HG02759 (cell line): ENCODE results near the gene STK11IP.

ENCODE experiments used
- ATAC-seq: cut with Tn5 transposase; IDR thresholded peaks from one replicate; pipeline ENCODE4 v1.9.1; 2021; ENCODE audit warnings: mild to moderate bottlenecking, moderate library complexity; ENCODE audit not compliant: unreplicated experiment

The STK11IP gene

GRCh38 chr2:219614076-219614860 is 16.6 kb downstream of the STK11IP start:
- ATAC-seq: no peak

- ATAC-seq: no peak
Measured at GRCh38 chr2:219615036-219615435, 17.4 kb downstream of the STK11IP start.

- ATAC-seq: no peak
Measured at GRCh38 chr2:219615894-219616293, 18.2 kb downstream of the STK11IP start.

GRCh38 chr2:219616550-219616949 is 18.9 kb downstream of the STK11IP start:
- ATAC-seq: no peak

GRCh38 chr2:219618733-219619122 is 21.1 kb downstream of the STK11IP start:
- ATAC-seq: no peak

GRCh38 chr2:219619235-219619634 is 21.6 kb downstream of the STK11IP start:
- ATAC-seq: no peak

- ATAC-seq: no peak
Measured at GRCh38 chr2:219620546-219620945, 22.9 kb downstream of the STK11IP start.

- ATAC-seq: no peak
Measured at GRCh38 chr2:219621935-219622334, 24.3 kb downstream of the STK11IP start.

- no peak for ATAC-seq
Measured at GRCh38 chr2:219622472-219622871, 24.8 kb downstream of the STK11IP start.

- no peak for ATAC-seq
Measured at GRCh38 chr2:219624565-219624964, 26.9 kb downstream of the STK11IP start.

- no peak for ATAC-seq
Measured at GRCh38 chr2:219625179-219625578, 27.5 kb downstream of the STK11IP start.

GRCh38 chr2:219626540-219626939 is 28.9 kb downstream of the STK11IP start:
- ATAC-seq: no peak

GRCh38 chr2:219627103-219628100 is 29.7 kb downstream of the STK11IP start, which contains the start of gene SLC4A3:
TSS of gene SLC4A3 (plus strand) at chr2:219627630. CDS start at chr2:219627993, 363 bp downstream.
- ATAC-seq: no peak

- ATAC-seq: no peak
Measured at GRCh38 chr2:219628235-219628985, 30.8 kb downstream of the STK11IP start.

GRCh38 chr2:219628986-219629901 is 31.6 kb downstream of the STK11IP start:
- ATAC-seq: no peak

GRCh38 chr2:219629976-219630695 is 32.5 kb downstream of the STK11IP start:
- ATAC-seq: no peak

- ATAC-seq: no peak
Measured at GRCh38 chr2:219630770-219631405, 33.2 kb downstream of the STK11IP start.

GRCh38 chr2:219631406-219631891 is 33.8 kb downstream of the STK11IP start:
- ATAC-seq: no peak
